Skeletal muscle tissue (tissue), 4 donors: Measurements from ENCODE around the gene IL15RA. TPM values are rescaled to one million over a fixed set of nuclear protein-coding genes. Genes with fewer than 3 reads are reported as not detected.
"Not testable (repeated sequence)": the region's sequence is repeated elsewhere in the genome, so short reads cannot be mapped to it uniquely, and the experiment has no call there.

ENCODE experiments used
- H3K27ac ChIP-seq: one replicate; pipeline ENCODE4 v1.7.0; 2013; ENCODE audit warnings: mild to moderate bottlenecking, low read depth, low read length, inconsistent platforms
- H3K27me3 ChIP-seq, 3 donors: one replicate each; pipeline ENCODE4 v1.7.0; 2013; ENCODE audit warnings: low read length in 3 of 3; ENCODE audit not compliant: control insufficient read depth in 3 of 3, insufficient read depth in 3 of 3
- H3K36me3 ChIP-seq, 3 donors: one replicate each; pipeline ENCODE4 v1.7.0; 2013; ENCODE audit warnings: low read length in 3 of 3; ENCODE audit not compliant: control insufficient read depth in 3 of 3, insufficient read depth in 3 of 3
- H3K4me1 ChIP-seq, 3 donors: one replicate each; pipeline ENCODE4 v1.7.0; 2013; ENCODE audit warnings: low read length in 3 of 3, mild to moderate bottlenecking in 3 of 3; ENCODE audit not compliant: control insufficient read depth in 3 of 3, insufficient read depth in 3 of 3
- H3K4me3 ChIP-seq, 3 donors: one replicate each; pipeline ENCODE4 v1.7.0; 2013; ENCODE audit warnings: low read length in 3 of 3
- H3K9ac ChIP-seq, 3 donors: one replicate each; pipeline ENCODE4 v1.7.0; 2013; ENCODE audit warnings: low read length in 3 of 3, mild to moderate bottlenecking in 3 of 3, moderate library complexity in 2 of 3, low read depth in 1 of 3
- H3K9me3 ChIP-seq, 3 donors: one replicate each; pipeline ENCODE4 v1.7.0; 2013; ENCODE audit warnings: low read length in 3 of 3; ENCODE audit not compliant: control insufficient read depth in 3 of 3
- total RNA-seq: library from RNA; depleted of rRNA; stranded (reverse); fragments of >200 nt; gene quantifications from one replicate; pipeline ENCODE4 v1.2.3, GENCODE V29; 2014
- donor health status: Osteomylitis.

IL15RA gene
- total RNA-seq, 1 donor from 2014 or later, result 1.6 TPM

DNA sequence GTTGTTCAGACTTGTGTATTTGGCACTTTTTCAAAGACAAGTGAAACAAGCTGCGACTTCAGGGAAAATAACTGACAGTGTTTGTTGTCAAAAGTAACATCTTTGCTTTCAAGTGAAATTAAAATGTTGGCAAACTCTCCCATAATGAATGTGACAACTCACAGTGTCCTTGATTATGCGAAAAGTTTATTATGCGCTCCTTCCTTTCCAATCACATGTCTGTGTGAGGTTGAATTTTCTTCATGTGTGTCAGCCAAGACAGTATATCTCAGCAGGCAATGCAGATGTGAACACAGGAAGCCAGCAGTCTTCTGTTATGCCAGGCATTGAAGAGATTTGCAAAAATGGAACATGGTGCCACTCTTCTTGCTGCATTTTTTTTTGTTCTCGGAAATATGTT is 58.6 kb downstream of the IL15RA start:
- H3K27ac ChIP-seq, result no peak overlapping the region
- no peaks in the 10 kb centered on the region for H3K27me3 ChIP-seq
- no peak overlapping the region for H3K9ac ChIP-seq
- H3K36me3 ChIP-seq, result peaks cover 74 to 95% (median 89%) of the 10 kb centered on the region in 3 donors
- no peaks in the 10 kb centered on the region for H3K4me1 ChIP-seq
- H3K9me3 ChIP-seq, result no peaks in the 10 kb centered on the region
- H3K4me3 ChIP-seq, result no peak overlapping the region

DNA sequence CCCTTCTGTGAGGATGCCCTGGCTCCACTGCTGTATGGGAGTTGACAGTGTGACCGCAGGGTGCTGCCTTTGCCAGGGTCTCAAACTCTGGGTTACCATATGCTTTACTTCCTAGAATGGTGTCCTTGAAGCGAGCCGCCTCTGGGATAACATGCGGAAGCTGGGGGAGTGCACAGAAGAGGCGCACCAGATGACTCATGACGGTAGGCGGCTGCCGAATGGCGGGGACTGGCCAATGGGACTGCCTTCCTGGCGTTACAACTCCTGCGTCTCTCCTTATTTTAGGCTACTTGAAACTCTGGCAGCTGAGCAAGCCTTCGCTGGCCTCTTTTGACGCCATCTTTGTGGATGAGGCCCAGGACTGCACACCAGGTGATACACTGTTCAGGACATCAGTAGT is 60.0 kb downstream of the IL15RA start:
- no peak overlapping the region for H3K4me3 ChIP-seq
- H3K27me3 ChIP-seq, result no peaks in the 10 kb centered on the region
- no peak overlapping the region for H3K9ac ChIP-seq
- H3K4me1 ChIP-seq, result no peaks in the 10 kb centered on the region
- H3K27ac ChIP-seq, result no peak overlapping the region
- H3K36me3 ChIP-seq, result peaks cover 80 to 96% (median 90%) of the 10 kb centered on the region in 3 donors
- no peaks in the 10 kb centered on the region for H3K9me3 ChIP-seq

DNA sequence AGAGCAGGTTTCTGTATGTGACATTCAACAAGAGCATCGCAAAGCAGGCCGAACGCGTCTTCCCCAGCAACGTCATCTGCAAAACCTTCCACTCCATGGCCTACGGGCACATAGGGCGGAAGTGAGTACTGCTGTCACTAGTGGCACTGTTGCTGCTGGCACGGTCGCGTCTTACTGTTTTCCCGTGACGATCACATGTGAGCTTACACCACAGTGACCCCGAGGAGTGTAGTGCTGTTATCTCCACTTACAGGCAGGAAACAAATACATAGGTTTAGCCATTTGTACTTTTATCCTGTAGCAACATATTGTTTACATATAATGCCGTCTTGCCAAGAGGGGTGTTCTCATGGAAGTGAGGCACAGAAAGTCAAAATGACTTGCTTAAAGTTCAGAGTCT is 61.9 kb downstream of the IL15RA start:
- peaks cover 0 to 5% (median 3%) of the 10 kb centered on the region in 3 donors for H3K4me1 ChIP-seq
- H3K9ac ChIP-seq, result no peak overlapping the region
- H3K36me3 ChIP-seq, result peaks cover 80 to 92% (median 88%) of the 10 kb centered on the region in 3 donors
- no peaks in the 10 kb centered on the region for H3K27me3 ChIP-seq
- H3K9me3 ChIP-seq, result no peaks in the 10 kb centered on the region
- H3K27ac ChIP-seq, result no peak overlapping the region
- H3K4me3 ChIP-seq, result no peak overlapping the region

DNA sequence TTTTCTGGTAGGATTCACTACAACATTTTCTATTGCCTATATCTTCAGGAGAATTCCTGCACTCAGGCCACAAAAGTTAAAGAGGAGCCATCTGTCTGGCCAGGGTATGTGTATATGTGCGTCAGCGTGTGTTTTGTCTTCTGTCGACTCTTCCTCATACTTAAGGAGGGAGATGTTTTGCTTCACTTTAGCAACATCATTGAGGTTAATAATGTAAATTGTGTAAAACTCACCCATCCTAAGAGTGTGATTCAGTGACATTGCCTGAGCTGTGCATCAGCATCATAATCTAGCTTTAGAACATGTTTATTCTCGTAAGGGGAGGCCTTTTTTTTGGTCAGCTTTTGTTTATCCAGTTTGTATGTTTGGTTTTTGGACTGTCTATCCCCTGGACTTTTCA is 63.6 kb downstream of the IL15RA start:
- Histone ChIP-seq H3K4me3 (no peak overlapping the region), H3K36me3 (peaks cover 85 to 91% (median 90%) of the 10 kb centered on the region in 3 donors), H3K4me1 (peaks cover 0 to 5% (median 4%) of the 10 kb centered on the region in 3 donors), H3K27ac (no peak overlapping the region), H3K9me3 (no peaks in the 10 kb centered on the region), H3K9ac (no peak overlapping the region), H3K27me3 (no peaks in the 10 kb centered on the region)

DNA sequence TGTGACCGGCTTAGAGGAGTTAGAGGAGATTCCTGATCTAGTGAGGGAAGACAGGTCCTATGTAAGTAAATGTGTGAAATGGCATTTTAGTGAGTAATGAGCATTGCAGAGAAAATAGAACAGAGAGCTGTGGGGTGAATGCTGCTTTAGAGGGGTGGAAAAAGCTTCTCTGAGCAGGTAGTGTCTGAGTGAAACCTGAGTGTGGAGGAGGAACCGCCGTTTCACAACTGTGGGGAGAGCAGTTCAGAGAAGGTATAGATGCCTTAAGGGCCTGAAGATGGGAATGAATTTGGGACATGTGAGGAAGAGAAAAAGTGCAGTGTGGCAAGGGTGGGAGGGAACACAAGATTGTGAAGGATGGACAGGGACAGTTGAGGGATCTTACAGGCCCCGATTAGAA is 65.7 kb downstream of the IL15RA start:
- no peak overlapping the region for H3K27ac ChIP-seq
- no peak overlapping the region for H3K9ac ChIP-seq
- H3K9me3 ChIP-seq, result no peaks in the 10 kb centered on the region
- peaks cover 70 to 74% (median 70%) of the 10 kb centered on the region in 3 donors for H3K36me3 ChIP-seq
- no peaks in the 10 kb centered on the region for H3K27me3 ChIP-seq
- H3K4me1 ChIP-seq, result peaks cover 0 to 5% (median 4%) of the 10 kb centered on the region in 3 donors
- H3K4me3 ChIP-seq, result no peak overlapping the region

DNA sequence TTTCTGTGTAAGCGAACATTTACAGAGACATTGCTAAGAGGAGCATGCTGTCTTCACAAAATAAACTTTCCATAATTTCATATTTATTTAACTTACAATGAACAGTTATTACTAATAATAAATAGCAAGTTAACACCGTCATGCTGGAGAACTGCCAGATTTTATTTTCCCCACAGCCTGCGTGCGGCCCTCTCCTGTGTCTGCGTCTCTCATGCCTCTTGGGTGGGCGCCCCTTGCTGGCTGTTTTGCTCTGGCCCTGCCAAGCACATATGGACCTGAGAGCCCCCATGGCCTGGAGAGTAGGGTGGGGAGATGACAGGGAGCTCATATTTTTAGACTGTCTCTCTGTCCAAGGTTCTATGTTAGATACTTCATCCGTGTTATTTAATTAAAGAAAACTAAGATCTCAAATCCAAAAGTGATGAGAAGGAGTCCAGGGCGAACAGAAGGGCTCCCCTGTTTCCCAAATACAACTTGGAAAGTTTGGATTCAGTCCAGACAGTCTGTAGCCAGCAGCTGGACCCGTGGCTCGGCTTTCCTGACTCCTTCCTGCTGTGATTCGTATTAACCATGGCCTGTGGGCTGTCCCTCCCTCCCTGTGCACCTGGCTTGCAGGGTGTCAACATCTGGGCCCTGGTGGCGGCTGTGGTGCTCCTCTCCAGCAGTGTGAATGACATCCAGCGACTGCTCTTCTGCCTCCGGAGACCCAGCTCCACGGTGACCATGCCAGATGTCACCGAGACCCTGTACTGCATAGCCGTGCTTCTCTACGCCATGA is 66.8 kb downstream of the IL15RA start:
- Histone ChIP-seq H3K4me1 (peaks cover 5 to 16% (median 13%) of the 10 kb centered on the region in 3 donors), H3K27ac (no peak overlapping the region), H3K9me3 (no peaks in the 10 kb centered on the region), H3K4me3 (no peak overlapping the region), H3K27me3 (no peaks in the 10 kb centered on the region), H3K36me3 (peaks cover 63 to 68% (median 66%) of the 10 kb centered on the region in 3 donors), H3K9ac (no peak overlapping the region)

DNA sequence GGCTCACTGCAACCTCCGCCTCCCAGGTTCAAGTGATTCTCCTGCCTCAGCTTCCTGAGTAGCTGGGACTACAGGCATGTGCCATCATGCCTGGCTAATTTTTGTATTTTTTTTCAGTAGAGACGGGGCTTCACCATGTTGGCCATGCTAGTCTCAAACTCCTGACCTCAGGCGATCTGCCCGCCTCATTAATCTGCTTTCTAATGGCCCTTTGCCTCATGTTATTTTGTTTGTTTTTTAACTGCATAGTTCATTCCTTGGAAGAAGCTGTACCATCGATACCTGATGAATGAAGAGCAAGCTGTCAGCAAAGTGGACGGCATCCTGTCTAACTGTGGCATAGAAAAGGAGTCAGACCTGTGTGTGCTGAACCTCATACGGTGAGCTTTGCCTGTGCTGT is 68.7 kb downstream of the IL15RA start:
- H3K4me1 ChIP-seq, result peaks cover 5 to 17% (median 14%) of the 10 kb centered on the region in 3 donors
- H3K4me3 ChIP-seq, H3K9ac ChIP-seq, H3K9me3 ChIP-seq, H3K27ac ChIP-seq, H3K27me3 ChIP-seq: not testable (repeated sequence)
- peaks cover 45 to 49% (median 47%) of the 10 kb centered on the region in 3 donors for H3K36me3 ChIP-seq

DNA sequence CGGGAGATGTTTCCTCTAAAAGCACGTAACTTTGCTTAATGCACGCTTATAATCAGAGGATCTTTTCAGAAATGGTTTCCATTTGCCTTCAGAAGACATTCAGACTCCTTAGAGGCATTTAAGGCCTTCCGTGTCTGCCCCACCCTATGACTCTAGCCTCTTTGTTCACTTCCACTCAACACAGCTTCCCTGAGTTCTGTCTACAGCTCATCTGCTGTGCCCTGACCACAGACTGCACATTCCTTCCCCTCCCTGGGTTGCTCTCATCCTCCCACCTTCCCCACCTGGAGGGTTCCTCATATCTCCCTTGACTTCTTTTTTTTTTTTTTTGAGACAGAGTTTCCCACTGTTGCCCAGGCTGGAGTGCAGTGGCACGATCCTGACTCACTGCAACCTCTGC is 70.7 kb downstream of the IL15RA start:
- no peaks in the 10 kb centered on the region for H3K9me3 ChIP-seq
- H3K27me3 ChIP-seq, result no peaks in the 10 kb centered on the region
- H3K4me3 ChIP-seq, result no peak overlapping the region
- peaks cover 5 to 17% (median 14%) of the 10 kb centered on the region in 3 donors for H3K4me1 ChIP-seq
- no peak overlapping the region for H3K27ac ChIP-seq
- peaks cover 30 to 36% (median 32%) of the 10 kb centered on the region in 3 donors for H3K36me3 ChIP-seq
- H3K9ac ChIP-seq, result no peak overlapping the region

DNA sequence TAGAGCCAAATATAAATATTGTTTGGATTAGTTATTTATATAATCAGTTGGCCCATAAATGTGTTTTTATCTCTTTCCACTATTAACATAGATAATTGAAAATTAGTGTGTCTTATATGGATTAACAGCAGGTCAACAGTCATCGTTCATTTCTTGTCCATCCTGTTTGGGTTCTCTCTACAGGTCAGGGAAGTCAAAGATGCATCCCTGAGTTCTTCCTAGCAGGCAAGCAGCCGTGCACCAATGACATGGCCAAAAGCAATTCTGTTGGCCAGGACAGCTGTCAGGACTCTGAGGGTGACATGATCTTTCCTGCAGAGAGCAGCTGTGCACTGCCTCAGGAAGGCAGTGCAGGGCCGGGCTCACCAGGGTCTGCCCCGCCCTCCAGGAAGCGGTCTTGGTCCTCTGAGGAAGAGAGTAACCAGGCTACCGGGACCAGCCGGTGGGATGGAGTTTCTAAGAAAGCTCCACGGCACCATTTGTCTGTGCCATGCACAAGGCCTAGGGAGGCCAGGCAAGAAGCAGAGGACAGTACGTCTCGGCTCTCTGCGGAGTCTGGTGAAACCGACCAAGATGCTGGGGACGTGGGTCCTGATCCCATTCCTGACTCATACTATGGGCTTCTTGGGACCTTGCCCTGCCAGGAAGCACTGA is 71.4 kb downstream of the IL15RA start:
- peaks cover 23 to 29% (median 26%) of the 10 kb centered on the region in 3 donors for H3K36me3 ChIP-seq
- no peak overlapping the region for H3K27ac ChIP-seq
- peaks cover 5 to 17% (median 14%) of the 10 kb centered on the region in 3 donors for H3K4me1 ChIP-seq
- peak overlapping the region in 1 of 3 donors; percentile 35 for H3K4me3 ChIP-seq
- no peaks in the 10 kb centered on the region for H3K27me3 ChIP-seq
- H3K9ac ChIP-seq, result no peak overlapping the region
- H3K9me3 ChIP-seq, result no peaks in the 10 kb centered on the region

DNA sequence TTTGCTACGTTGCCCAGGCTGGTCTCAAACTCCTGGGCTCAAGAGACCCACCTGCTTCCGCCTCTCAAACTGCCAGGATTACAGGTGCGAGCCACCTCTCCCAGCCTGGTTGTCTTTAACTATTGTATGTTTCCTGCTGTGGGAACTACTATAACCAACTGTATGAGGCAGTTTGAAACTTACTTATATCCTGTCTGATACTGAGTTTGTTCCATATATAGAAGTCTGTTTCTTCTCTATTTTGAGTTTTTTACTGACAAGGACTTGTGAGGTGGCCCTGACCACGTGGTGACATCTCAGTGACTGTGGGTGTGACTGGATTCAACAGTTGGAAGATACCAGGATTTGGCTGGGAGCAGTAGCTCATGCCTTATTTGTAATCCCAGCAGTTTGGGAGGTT is 73.1 kb downstream of the IL15RA start:
- Histone ChIP-seq H3K9me3 (no peaks in the 10 kb centered on the region), H3K27ac (no peak overlapping the region)

More for the DNA sequence above, 73.1 kb downstream of the IL15RA start:
- H3K4me3 ChIP-seq, result no peak overlapping the region
- no peak overlapping the region for H3K9ac ChIP-seq
- H3K27me3 ChIP-seq, result no peaks in the 10 kb centered on the region
- peaks cover 10 to 12% (median 11%) of the 10 kb centered on the region in 3 donors for H3K36me3 ChIP-seq
- peaks cover 5 to 12% (median 11%) of the 10 kb centered on the region in 3 donors for H3K4me1 ChIP-seq
